GF-D8 (cell line): ENCODE data around the gene TBX15.

Experiments used
- DNase-seq: peaks from one replicate; lab custom pipeline; 2025; lab: John Stamatoyannopoulos, UW

TBX15 gene

GRCh38 chr1:118890851-118891384 is 97.2 kb downstream of the TBX15 start:
- DNase-seq = no peak

- no peak for DNase-seq
Measured at GRCh38 chr1:118884946-118885345, 103.2 kb downstream of the TBX15 start.

- DNase-seq = no peak
Measured at GRCh38 chr1:118881751-118882150, 106.4 kb downstream of the TBX15 start.

- DNase-seq = no peak
Measured at GRCh38 chr1:118878661-118879060, 109.5 kb downstream of the TBX15 start.

GRCh38 chr1:118877668-118878396 is 110.3 kb downstream of the TBX15 start:
- DNase-seq = no peak

- DNase-seq = no peak
Measured at GRCh38 chr1:118871582-118872171, 116.5 kb downstream of the TBX15 start.

- no peak for DNase-seq
Measured at GRCh38 chr1:118868387-118868786, 119.8 kb downstream of the TBX15 start.

- DNase-seq = no peak
Measured at GRCh38 chr1:118866330-118866729, 121.8 kb downstream of the TBX15 start.

GRCh38 chr1:118863688-118864087 is 124.5 kb downstream of the TBX15 start:
- DNase-seq = no peak

GRCh38 chr1:118862755-118863154 is 125.4 kb downstream of the TBX15 start:
- DNase-seq = no peak

- DNase-seq = no peak
Measured at GRCh38 chr1:118861216-118861615, 126.9 kb downstream of the TBX15 start.

GRCh38 chr1:118859999-118860398 is 128.1 kb downstream of the TBX15 start:
- DNase-seq = no peak

GRCh38 chr1:118846443-118846842 is 141.7 kb downstream of the TBX15 start:
- DNase-seq = no peak

- no peak for DNase-seq
Measured at GRCh38 chr1:118842452-118843201, 145.5 kb downstream of the TBX15 start.

GRCh38 chr1:118841521-118841920 is 146.6 kb downstream of the TBX15 start:
- no peak for DNase-seq
